Dendritic cell treated with granulocyte-macrophage colony-stimulating factor and Interleukin-4, amounts not matched to agents 40 ng/mL and 50 ng/mL, for 4 days (primary cell): ENCODE results near the gene MPP2.

Experiments
- H3K27ac Mint-ChIP-seq: one replicate; pipeline ENCODE4 v1.8.0; 2022; ENCODE audit warnings: mild to moderate bottlenecking, mixed read lengths
- H3K27me3 Mint-ChIP-seq: one replicate; pipeline ENCODE4 v1.8.0; 2022; ENCODE audit warnings: mild to moderate bottlenecking, mixed read lengths
- H3K36me3 Mint-ChIP-seq: one replicate; pipeline ENCODE4 v1.8.0; 2022; ENCODE audit warnings: low read depth, mixed read lengths
- H3K4me1 Mint-ChIP-seq: one replicate; pipeline ENCODE4 v1.8.0; 2022; ENCODE audit warnings: low read depth, mixed read lengths
- H3K4me3 Mint-ChIP-seq: one replicate; pipeline ENCODE4 v1.8.0; 2022; ENCODE audit warnings: mild to moderate bottlenecking, moderate library complexity, mixed read lengths
- H3K9me3 Mint-ChIP-seq: one replicate; pipeline ENCODE4 v1.8.0; 2022; ENCODE audit warnings: mixed read lengths
- intact Hi-C: fragments of 100-400 bp; cut with micrococcal nuclease; formaldehyde crosslinking; loops from one replicate; pipeline ENCODE4 v1.15.0; 2022

MPP2 gene

GRCh38 chr17:43918026-43918389 lies 10.7 kb upstream of the MPP2 start:
- peaks cover 15% of the 10 kb centered on the region for H3K4me1 Mint-ChIP-seq
- no peaks in the 10 kb centered on the region for H3K9me3 Mint-ChIP-seq
- H3K27ac Mint-ChIP-seq, result peak overlapping the region; percentile 67
- no peaks in the 10 kb centered on the region for H3K36me3 Mint-ChIP-seq
- intact Hi-C loops, result no loop called here
- H3K4me3 Mint-ChIP-seq, result peak overlapping the region; percentile 69
- peaks cover 12% of the 10 kb centered on the region for H3K27me3 Mint-ChIP-seq

GRCh38 chr17:43917348-43918025 lies 10.2 kb upstream of the MPP2 start:
- no peaks in the 10 kb centered on the region for H3K36me3 Mint-ChIP-seq
- peak overlapping the region; percentile 67 for H3K27ac Mint-ChIP-seq
- H3K4me3 Mint-ChIP-seq, result peak overlapping the region; percentile 69
- no peaks in the 10 kb centered on the region for H3K9me3 Mint-ChIP-seq
- peaks cover 15% of the 10 kb centered on the region for H3K4me1 Mint-ChIP-seq
- H3K27me3 Mint-ChIP-seq, result peaks cover 11% of the 10 kb centered on the region
- intact Hi-C loops, result no loop called here

DNA sequence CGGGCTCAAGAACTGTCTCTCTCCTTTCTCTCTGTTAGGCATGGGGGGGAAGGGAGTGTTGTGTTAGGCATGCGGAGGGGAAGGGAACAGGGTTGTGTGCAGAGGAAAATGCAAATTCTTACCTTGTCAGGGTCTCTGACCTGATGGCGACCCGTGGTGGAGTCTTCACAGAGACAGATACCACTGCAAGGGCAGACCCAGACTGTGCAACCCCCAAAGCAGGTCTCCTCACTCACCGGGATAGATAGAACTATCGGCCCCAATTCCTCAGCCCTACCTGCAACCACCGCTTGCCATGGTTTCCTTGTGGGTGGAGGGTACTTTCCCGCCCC lies 9.6 kb upstream of the MPP2 start:
- H3K36me3 Mint-ChIP-seq, result no peaks in the 10 kb centered on the region
- H3K4me1 Mint-ChIP-seq, result peaks cover 15% of the 10 kb centered on the region
- H3K27me3 Mint-ChIP-seq, result peaks cover 11% of the 10 kb centered on the region
- intact Hi-C loops, result no loop called here
- H3K4me3 Mint-ChIP-seq, result peak overlapping the region; percentile 69
- no peaks in the 10 kb centered on the region for H3K9me3 Mint-ChIP-seq
- H3K27ac Mint-ChIP-seq, result peak overlapping the region; percentile 67

GRCh38 chr17:43916385-43916784 lies 9.0 kb upstream of the MPP2 start:
- intact Hi-C loops, result no loop called here
- Mint-ChIP-seq H3K4me3 (no peak overlapping the region), H3K9me3 (no peaks in the 10 kb centered on the region), H3K4me1 (peaks cover 15% of the 10 kb centered on the region), H3K36me3 (no peaks in the 10 kb centered on the region), H3K27ac (no peak overlapping the region), H3K27me3 (peaks cover 10% of the 10 kb centered on the region)

DNA sequence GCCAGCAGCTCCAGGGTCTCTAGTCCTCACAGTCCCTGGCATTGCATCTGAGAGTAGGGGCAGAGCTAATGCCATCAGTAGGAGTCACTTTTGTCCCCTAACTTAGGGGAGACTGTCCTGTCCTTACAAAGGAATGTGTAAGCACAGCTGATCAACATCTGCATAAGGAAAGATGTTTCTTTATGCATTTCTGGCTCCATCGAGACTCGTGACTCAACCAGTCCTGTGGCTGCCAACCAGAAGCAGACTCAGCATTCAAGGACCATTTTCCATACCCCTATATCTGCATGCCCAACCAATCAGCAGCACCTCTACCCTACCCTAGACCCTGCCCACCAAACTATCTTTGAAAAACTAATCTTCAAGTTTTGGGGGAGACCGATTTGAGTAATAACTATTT lies 8.2 kb upstream of the MPP2 start:
- Mint-ChIP-seq H3K36me3 (no peaks in the 10 kb centered on the region), H3K4me3 (no peak overlapping the region), H3K4me1 (peaks cover 15% of the 10 kb centered on the region), H3K27ac (no peak overlapping the region), H3K9me3 (no peaks in the 10 kb centered on the region), H3K27me3 (peaks cover 7% of the 10 kb centered on the region)
- intact Hi-C loops, result no loop called here

DNA sequence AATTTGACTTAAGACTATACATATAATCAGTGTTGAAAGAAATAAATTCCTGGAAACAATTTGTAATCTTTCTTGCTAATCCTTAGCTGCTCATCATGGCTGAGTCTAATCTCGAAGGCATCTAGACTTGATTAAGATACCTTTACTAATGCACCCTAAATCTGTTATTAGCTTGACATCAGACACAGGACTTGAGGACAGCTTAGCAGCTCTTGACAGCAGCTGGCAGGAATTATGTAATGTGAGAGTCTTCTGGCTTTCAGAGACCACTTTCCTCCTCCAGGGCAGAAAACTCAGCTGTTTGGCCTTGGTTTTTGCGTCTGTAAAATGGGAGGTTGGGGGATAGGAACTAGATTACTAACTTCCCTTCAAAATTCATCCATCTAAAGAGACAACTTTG lies 7.1 kb upstream of the MPP2 start:
- intact Hi-C loops, result no loop called here
- Mint-ChIP-seq H3K4me3 (no peak overlapping the region), H3K36me3 (no peaks in the 10 kb centered on the region), H3K4me1 (peaks cover 15% of the 10 kb centered on the region), H3K27ac (no peak overlapping the region), H3K27me3 (peaks cover 9% of the 10 kb centered on the region), H3K9me3 (no peaks in the 10 kb centered on the region)

GRCh38 chr17:43913584-43913983 lies 6.2 kb upstream of the MPP2 start:
- peaks cover 15% of the 10 kb centered on the region for H3K4me1 Mint-ChIP-seq
- H3K27me3 Mint-ChIP-seq, result peaks cover 12% of the 10 kb centered on the region
- intact Hi-C loops, result no loop called here
- H3K9me3 Mint-ChIP-seq, result no peaks in the 10 kb centered on the region
- no peak overlapping the region for H3K4me3 Mint-ChIP-seq
- H3K27ac Mint-ChIP-seq, result no peak overlapping the region
- no peaks in the 10 kb centered on the region for H3K36me3 Mint-ChIP-seq

GRCh38 chr17:43912635-43913304 lies 5.4 kb upstream of the MPP2 start:
- Mint-ChIP-seq H3K27ac (no peak overlapping the region), H3K9me3 (no peaks in the 10 kb centered on the region), H3K4me3 (no peak overlapping the region), H3K27me3 (peaks cover 21% of the 10 kb centered on the region), H3K36me3 (no peaks in the 10 kb centered on the region), H3K4me1 (peaks cover 17% of the 10 kb centered on the region)
- intact Hi-C loops, result no loop called here

DNA sequence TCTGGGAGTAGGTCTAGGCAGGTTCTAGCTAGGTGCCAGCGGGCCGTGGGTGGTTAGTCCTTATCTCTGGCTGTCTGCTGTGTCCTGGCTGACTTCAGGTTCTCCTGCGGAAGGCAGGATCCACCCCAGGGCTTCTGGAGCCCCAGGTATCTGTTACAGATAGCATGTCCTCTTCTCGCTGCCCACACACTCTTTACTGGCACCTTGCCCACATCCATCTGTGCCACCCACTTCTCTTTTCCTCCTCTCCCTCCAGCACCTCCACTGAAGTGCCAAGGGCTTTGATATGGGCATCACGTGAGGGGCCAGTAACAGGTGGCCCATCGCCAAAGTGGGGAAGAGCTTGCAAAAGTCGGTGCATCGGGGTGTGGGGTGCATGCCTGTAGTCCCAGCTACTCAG lies 4.6 kb upstream of the MPP2 start:
- Mint-ChIP-seq H3K4me3 (no peak overlapping the region), H3K27me3 (peaks cover 29% of the 10 kb centered on the region), H3K27ac (no peak overlapping the region), H3K9me3 (no peaks in the 10 kb centered on the region), H3K4me1 (peaks cover 20% of the 10 kb centered on the region), H3K36me3 (no peaks in the 10 kb centered on the region)
- intact Hi-C loops, result no loop called here

DNA sequence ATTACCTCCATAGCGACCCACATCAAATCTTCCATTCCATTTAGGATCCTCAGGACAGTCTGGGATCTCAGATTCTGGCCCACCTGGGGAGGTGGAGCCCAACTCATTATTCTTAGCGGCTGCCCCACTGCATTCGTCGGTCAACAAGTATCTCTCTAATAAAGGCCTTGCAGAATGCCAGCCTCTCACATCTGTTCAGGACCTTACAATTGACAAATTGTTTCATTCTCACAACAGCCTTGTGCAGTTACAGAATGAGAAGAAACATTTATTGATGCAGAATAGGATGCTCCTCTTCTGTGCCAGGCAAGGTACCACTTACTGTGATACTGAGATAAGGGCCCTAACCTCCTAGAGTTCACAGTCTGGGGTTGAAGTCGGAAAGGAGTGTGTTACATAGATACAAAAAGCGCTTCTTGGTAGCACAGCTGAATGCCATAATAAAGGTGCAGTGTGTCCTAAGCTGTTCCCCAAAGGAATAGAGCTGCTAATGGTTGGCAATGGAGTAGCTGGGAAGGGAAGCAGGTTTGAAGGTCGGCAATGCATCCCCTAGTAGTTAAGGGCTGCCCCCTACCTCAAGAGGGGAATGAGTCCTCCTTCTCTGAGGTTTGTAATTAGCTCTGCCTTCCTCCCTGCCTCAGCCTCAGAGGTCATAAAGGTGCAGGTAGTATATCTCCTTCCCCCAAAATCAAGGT lies 2.3 kb upstream of the MPP2 start:
- Mint-ChIP-seq H3K27me3 (peaks cover 51% of the 10 kb centered on the region), H3K9me3 (no peaks in the 10 kb centered on the region), H3K36me3 (no peaks in the 10 kb centered on the region), H3K4me3 (no peak overlapping the region), H3K4me1 (peaks cover 26% of the 10 kb centered on the region), H3K27ac (no peak overlapping the region)
- intact Hi-C loops, result no loop called here

- intact Hi-C loops, result no loop called here
- Mint-ChIP-seq H3K4me3 (no peak overlapping the region), H3K4me1 (peaks cover 26% of the 10 kb centered on the region), H3K27me3 (peaks cover 60% of the 10 kb centered on the region), H3K36me3 (no peaks in the 10 kb centered on the region), H3K9me3 (no peaks in the 10 kb centered on the region), H3K27ac (no peak overlapping the region)
Observed at GRCh38 chr17:43907998-43908721, 824 bp upstream of the MPP2 start.

DNA sequence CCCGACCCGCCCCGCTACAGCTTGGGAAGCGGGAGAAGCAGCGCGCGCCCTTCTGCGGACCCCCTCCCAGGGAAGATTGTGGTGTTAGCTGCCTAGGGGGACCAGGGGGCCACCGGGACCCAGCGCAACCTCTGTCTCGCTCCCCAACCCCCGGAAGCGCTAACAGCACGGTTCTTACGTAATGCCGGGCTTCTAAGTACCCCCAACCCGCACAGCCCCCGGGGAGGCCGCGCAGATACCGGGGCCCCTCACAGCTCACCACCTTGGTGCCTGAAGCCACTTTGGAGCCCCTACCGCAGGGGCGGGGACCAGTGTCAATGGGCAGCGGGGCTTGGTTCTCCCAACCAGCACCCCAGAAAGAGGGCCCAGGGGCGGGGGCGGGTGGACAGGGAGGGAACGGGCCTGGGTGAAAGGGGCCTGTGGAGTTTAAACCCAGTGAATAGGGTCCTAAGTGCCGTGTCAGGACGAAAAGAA lies 348 bp downstream of the MPP2 start:
- Mint-ChIP-seq H3K27me3 (peaks cover 63% of the 10 kb centered on the region), H3K4me1 (peaks cover 26% of the 10 kb centered on the region)
- intact Hi-C loops, result no loop called here

DNA sequence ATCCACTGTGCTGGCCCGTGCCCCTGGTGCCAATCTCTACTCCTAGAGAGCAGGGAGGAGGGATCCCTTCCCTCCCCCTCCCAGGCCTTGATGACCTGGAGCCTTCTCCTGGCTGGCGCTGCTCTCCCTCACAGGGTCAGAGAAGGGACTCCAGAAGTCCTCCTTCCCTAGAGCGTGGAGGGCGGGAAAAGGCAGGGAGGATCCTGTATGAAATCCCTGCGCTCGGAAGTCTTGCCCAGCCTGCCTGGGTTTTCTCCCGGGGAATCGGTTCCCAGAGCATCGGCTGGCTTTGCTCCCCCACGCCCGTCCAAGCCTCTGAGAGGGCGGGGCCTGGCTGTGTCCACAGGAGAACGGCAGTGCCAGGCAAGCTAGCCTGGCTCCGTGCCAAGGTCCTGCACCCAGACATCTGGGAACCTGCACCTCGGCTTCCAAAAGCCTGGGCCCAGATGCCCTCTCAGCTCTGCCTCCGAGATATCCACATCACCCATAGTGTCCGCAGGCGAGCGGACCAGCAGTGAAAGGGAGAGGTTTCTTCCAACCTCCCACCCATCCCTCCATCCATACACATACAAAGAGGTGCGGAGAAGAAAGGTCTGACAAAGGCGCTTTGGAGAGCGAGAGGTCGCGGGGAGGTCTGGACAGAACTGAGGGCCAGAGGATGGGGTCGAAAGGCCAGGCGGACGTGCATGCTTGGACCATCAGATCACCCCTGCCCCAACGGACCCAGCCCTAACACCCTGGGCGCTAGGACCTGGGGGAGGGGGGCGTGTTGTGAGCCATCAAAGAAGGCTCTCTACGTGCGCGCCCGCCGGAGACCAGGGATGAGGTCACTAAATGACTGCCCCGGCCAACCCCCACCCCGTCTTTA lies 1.1 kb downstream of the MPP2 start:
- Mint-ChIP-seq H3K4me3 (no peak overlapping the region), H3K27ac (no peak overlapping the region), H3K27me3 (peaks cover 69% of the 10 kb centered on the region), H3K4me1 (peaks cover 28% of the 10 kb centered on the region), H3K36me3 (no peaks in the 10 kb centered on the region), H3K9me3 (no peaks in the 10 kb centered on the region)
- intact Hi-C loops, result no loop called here

More for the DNA sequence above, 348 bp downstream of the MPP2 start:
- no peaks in the 10 kb centered on the region for H3K36me3 Mint-ChIP-seq
- H3K9me3 Mint-ChIP-seq, result no peaks in the 10 kb centered on the region
- H3K27ac Mint-ChIP-seq, result no peak overlapping the region
- H3K4me3 Mint-ChIP-seq, result peak overlapping the region; percentile 23
